IPS DF 4.7 (cell line): Measurements from ENCODE around the gene DNAH11.
"Not testable (repeated sequence)": the region's sequence is repeated elsewhere in the genome, so short reads cannot be mapped to it uniquely, and the experiment has no call there.

Experiments
- DNase-seq: peaks from one replicate; pipeline ENCODE4 v3.0.0-alpha.2; 2013; ENCODE audit warnings: low spot score; ENCODE audit errors: extremely low read depth

The DNAH11 gene

GRCh38 chr7:21768279-21768678 is 225.4 kb downstream of the DNAH11 start:
- DNase-seq: no peak

DNA sequence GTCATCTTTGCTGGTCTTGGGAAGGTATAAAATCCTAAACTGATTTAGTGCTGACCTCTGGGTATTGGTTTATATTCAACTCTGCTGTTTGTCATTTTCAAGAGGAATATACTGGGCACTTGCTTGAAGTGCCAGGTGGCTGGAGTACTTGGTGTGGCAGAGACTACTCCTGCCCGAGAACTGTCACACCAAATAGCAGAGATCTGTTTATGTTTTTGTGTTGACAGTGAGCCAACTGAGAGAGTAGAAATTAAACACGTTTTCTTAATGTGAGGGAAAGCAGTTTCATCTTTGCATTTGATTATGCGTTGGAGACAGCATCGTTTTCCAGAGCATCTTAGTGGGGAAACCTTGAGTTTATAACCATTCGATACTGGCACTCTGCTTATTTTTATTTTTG is 228.4 kb downstream of the DNAH11 start:
- no peak for DNase-seq

GRCh38 chr7:21771906-21772610 is 229.2 kb downstream of the DNAH11 start:
- peak; percentile 69 for DNase-seq

DNA sequence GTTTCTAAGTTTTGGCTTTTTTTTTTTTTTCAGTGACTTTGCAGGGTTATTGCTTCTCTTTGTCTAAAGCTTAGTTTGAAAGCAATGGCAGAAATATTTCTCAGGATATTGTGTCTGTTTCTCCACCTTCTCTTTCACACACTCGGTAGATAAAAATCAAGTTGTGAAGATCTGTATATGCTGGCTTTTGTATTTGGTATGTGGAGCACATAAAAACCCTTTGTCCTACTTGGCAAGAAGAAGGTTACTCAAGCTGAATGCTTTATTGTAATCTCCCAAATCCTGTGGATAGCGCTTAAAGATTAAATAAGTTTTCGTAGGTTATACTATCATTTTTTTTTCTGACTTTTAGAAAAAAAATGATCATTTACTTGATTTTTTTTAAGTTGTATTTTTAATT is 230.5 kb downstream of the DNAH11 start:
- DNase-seq: no peak

GRCh38 chr7:21777921-21778320 is 235.1 kb downstream of the DNAH11 start:
- DNase-seq: no peak

GRCh38 chr7:21778953-21779352 is 236.1 kb downstream of the DNAH11 start:
- DNase-seq: no peak

GRCh38 chr7:21782996-21783395 is 240.2 kb downstream of the DNAH11 start:
- DNase-seq: no peak

- no peak for DNase-seq
Observed at GRCh38 chr7:21784989-21785388, 242.2 kb downstream of the DNAH11 start.

- no peak for DNase-seq
Observed at GRCh38 chr7:21805791-21806190, 263.0 kb downstream of the DNAH11 start.

GRCh38 chr7:21806388-21806787 is 263.5 kb downstream of the DNAH11 start:
- no peak for DNase-seq

GRCh38 chr7:21819048-21819447 is 276.2 kb downstream of the DNAH11 start:
- no peak for DNase-seq

DNA sequence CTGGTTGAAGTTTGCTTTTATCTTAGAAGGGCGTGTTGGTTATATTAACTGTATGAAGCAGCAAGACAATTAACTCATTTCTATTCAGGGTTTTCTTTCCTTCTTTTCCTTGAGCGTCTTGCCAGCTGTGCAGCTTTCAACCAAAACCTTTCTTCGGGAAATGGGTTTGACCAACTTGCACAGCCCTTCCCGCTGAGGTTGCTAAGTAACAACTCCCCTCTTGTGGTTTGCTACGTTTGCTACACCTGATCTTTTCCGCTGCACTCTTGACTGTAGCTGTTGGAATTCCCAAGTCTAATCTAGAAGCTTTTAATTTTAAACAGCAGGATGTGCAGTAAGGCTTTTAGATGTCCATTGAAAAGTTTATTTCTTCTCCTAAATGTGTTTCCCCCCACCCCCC is 286.0 kb downstream of the DNAH11 start:
- DNase-seq: no peak

- no peak for DNase-seq
Observed at GRCh38 chr7:21829731-21830130, 286.9 kb downstream of the DNAH11 start.

GRCh38 chr7:21844742-21845141 is 301.9 kb downstream of the DNAH11 start:
- no peak for DNase-seq

GRCh38 chr7:21850531-21851285 is 307.9 kb downstream of the DNAH11 start:
- DNase-seq: no peak

DNA sequence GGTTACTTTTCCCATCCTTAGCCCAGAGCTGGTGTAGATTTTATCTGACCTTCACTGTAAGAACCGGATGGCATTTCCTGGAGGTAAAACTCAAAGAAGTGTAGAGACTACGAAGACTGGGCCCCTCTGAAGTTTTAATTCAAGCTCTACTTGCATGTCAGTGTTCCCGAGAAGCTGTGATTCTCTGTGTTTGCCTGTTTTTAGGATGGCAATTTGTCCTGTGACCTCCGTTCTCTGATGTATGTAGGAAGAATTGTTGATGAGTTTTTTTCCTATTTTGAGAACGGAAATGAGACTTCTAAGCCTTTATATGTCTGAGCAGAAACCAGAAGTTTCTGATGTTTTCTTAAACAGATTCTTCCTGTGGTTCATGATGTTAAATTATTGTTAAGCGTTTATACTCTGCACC is 308.7 kb downstream of the DNAH11 start:
- no peak for DNase-seq

DNA sequence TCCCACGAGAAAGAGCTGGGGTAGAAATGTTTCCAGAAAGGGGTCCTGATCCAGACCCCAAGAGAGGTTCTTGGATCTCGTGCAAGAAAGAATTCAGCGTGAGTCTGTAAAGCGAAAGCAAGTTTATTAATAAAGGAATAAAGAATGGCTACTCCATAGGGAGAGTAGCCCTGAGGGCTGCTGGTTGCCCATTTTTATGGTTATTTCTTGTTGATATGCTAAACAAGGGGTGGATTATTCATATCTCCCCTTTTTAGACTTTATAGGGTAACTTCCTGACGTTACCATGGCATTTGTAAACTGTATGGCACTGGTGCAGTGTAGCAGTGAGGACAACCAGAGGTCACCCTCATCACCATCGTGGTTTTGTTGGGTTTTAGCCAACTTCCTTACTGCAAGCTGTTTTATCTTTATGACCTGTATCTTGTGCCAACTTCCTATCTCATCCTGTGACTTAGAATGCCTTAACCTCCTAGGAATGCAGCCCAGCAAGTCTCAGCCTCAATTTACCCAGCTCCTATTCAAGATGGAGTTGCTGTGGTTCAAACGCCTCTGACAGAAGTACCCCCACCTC is 322.9 kb downstream of the DNAH11 start:
- DNase-seq: not testable (repeated sequence)

DNA sequence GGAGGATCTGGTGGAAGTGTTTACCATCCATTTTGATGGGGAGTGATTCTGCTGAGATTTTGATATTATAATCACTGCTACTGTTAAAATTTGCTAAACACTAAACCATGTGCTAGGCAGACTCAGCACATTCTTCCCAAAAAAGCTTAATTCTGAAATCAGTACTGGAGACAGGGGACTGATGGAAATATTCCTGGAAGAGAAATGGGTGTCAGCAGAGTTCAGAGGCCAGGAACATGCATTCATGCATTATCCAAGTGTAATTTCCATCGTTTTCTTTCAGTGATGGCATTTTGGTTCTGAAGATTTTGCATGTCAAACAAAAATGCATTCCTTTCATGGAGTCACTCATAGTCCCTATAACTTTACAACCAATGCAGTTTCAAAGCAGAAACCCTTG is 323.9 kb downstream of the DNAH11 start:
- no peak for DNase-seq

GRCh38 chr7:21867226-21867625 is 324.4 kb downstream of the DNAH11 start:
- no peak for DNase-seq

DNA sequence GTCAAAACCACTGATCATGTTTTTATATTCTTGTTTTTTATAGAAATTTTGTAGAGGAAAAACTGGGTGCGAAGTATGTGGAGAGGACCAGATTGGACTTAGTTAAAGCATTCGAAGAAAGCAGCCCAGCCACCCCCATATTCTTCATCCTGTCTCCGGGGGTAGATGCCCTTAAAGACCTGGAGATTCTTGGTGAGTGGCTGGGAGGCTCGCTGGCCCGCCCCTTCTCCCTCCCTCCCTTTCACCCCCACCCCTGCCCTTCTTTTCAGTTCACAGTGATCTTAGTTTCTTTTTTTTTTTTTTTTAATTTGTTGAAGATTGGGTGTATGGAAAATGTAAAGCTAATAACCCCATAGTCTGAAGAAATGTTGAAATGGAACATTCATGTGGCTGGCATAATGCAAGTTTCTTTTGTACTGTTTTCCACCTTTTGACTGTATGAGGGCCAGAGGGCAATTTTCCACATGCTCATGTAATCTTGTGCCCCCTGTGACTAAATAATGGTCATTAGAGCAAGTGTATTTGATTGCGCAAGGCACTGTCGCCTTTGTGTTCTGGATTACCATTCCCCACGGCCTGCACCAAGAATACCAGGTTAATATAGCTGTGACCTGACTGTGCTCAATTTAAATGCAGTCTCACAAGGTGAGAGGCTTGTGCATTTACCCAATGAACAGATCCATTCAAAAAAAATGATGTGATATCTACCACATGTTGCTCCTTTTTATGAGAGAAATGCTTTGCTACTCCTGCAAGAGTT is 325.2 kb downstream of the DNAH11 start:
- no peak for DNase-seq

DNA sequence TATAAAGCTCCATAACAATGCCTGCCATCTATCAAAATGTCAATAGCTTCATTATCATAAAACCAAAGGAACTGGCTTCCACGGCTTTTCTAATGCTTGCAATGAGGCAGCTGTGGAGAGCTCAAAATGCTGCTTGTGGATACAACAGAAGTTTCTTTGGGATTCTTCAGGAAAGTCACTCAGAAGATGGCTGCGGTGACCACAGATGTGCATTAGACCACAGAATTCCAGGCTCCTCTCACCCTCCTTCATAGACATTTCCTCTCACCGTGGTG is 325.7 kb downstream of the DNAH11 start:
- no peak for DNase-seq

- no peak for DNase-seq
Observed at GRCh38 chr7:21869785-21870402, 327.1 kb downstream of the DNAH11 start.
